ENCODE data around the gene MTFP1.
A peak's percentile ranks its signal among the peaks of the same experiment; 100 is the strongest.
"Not testable (repeated sequence)": the region's sequence is repeated elsewhere in the genome, so short reads cannot be mapped to it uniquely, and the experiment has no call there.

Gene MTFP1

DNA sequence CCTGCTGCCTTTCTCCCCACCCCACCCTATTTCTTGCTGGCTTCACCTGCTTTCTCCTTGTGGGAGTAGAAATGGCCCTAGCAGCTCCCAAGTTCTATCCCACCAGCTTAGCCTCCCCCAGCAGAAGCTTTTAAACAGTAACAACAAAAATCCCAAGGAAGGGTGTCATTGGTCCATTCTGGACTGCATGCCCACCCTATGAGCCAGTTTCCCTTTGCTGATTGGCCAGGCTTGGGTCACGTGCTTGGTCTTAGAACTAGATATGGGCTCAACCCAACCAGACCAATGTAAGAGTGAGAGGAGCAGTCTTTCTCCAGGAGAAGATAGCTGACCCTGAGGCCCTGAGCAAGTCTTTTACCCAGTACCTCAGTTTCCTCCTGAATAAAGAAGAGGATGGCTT, 2.3 kb downstream of the MTFP1 start:
- DNase-seq, result no peak

DNA sequence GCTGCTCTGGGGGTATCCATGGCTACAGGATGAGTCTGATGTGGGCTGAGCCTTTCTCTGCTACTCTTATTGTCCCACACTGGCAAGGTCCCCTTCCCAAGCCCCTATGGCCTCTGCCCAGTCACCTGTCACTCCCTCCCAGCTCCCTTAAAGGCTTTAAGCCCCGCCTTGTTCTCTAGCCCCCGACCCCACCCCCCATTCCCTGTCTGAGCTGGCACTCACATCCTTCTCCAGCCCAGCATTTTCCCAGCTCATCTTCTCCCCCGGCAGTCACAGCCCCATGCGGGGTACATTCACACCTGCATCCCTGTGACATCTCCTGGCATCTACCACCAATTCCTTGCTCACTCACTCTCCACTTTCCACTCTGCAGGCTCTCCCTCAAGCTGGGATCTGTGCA, 4.3 kb downstream of the MTFP1 start:
- DNase-seq, result no peak

DNA sequence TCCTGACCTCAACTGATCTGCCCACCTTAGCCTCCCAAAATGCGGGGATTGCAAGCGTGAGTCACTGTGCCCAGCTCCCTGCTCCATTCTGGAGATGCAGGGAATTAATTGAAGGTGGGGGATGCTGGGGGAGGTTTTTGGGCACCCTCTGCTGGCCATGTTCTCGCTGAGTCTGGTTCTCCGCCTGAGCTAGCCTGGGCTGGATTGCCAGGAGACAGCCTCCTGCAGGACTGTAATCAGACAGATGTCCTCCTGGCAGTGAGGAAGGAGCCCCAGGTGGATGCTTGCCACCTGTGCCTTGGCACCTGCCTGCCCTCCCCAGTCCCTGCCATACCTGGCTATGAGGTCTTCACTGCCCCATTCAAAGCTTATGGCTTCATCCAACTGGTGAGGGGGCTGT, 5.4 kb downstream of the MTFP1 start:
- no peak for DNase-seq

DNA sequence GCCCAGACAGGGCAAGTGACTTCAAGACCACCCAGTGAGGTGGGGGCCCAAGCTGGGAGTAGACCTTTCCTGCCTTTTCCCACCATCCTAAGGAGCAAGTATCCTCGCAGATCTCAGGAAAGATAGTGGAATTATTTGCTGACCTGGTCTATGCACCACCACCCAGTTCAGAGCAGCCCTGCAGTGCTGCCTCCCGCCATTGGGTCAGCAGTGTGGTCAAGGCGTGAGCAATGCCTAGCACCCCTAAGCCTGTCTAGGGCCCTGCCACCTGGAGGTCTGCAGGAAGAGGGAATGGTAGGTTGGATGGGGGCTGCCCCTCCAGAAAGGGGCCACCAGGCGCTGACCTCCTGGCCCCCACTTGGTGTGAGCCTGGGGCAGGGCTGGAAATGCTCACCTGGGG, 6.5 kb downstream of the MTFP1 start:
- DNase-seq, result no peak

DNA sequence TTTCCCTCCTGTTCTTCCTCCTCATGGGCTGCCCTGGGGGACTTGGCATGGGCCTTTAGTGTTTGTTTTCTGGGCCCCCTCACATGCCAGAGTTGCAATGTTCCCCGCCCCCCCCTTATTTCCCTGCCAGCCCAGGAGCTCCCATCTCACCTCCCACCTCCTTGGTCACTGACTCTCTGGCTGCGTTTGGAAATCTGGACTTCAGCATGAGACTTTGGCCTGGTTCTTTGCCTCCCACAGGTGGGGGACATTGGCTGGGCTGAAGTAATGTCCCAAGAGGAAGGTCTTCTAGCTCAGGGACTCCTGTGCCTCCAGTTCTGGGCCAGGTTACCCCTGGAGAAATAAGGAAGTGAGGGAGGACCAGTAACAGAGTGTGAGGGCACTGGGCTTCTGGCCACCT, 7.0 kb downstream of the MTFP1 start:
- no peak for DNase-seq

DNA sequence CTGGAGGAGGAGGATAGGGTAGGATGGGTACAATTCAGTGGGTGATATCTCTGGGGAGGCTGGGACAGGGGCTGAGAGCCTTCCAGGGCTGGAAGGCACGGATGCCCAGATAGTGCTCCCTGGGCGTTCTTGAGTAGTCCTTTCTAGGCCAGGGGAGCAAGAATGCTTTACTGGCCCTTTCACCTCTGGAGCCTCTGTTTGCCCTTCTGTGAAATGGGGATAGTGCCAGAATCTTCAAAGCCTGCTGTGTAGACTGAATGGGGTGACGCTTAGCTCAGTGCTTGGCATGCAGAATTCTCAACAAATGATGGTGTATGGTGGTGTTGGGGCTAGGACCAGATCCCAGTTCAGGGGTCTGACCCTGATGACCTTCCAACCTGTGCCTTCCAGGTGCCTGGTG, 7.7 kb downstream of the MTFP1 start:
- DNase-seq, result no peak

DNA sequence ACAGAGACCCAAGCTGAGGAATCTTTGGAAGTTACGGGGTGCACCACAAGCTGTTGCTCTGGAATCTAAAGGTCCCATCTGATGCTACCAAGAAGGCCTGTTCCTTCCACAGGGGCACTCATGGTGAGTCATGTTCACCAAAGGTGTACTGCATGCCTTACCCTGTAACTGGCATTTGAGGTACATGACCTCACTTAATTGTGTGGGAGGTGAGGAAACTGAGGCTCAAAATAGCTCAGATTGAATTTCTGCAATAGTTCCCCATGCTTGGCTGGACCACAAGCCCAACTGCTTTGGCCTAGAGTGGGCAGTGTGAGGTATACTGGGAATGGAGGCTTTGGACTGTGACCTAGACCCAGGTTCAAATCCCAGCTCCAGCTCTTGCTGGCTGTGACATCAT, 8.2 kb downstream of the MTFP1 start:
- no peak for DNase-seq

DNA sequence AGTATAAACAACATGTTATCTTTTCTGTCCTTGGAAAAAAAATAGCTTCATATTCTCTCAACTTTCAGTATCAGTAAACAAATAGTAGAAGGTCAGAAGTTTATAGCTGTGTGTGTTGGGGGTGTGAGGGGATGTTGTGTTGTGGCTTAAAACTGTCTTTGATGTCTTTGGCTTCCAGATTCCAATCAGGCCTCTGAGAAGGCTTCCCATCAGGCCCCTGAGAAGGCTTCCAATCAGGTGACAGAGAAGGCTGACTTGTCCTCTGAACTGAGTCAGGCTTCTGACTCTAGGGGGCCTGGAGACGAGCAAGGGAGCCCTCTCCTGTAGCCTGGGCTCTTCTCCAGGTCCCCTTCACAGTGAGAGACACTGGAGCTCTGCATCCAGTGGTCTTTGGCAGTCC, 9.3 kb downstream of the MTFP1 start:
- DNase-seq, result no peak

DNA sequence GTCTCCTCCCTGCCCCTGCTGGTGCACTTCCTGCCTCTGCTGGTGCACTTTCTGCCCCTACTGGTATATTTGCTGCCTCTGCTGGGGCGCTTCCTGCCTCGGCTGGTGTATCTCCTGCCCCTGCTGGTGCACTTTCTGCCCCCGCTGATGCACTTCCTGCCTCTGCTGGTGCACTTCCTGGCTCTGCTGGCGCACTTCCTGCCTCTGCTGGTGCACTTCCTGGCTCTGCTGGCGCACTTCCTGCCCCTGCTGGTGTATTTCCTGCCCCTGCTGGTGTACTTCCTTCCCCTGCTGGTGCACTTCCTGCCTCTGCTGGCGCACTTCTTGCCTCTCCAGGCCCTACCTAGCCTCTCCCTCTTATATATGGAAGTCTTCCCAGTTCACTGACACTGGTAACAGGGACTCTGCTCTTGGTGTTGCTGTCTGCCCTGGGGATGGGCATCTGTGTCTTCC, 10.1 kb downstream of the MTFP1 start:
- peak; percentile 39 for DNase-seq

DNA sequence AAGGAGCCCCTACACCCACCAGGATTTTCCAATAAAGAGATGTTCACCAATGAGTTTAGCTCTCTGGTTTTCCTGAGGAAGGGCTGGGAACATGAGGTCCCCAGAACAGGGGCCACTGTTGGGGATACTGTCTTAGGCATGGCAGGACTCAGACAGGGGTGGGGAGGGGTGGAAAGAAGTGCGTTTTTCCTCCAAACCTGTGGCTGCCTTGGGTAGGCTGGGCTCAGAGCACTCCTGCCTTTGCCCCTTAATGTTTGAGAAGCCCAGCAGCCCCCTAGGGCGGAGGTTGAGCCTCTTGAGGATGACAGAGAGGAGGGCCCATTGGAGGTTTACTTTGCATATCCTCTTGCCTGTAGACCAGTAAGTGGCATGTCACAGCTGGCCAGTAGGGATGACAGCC, 10.6 kb downstream of the MTFP1 start:
- no peak for DNase-seq

DNA sequence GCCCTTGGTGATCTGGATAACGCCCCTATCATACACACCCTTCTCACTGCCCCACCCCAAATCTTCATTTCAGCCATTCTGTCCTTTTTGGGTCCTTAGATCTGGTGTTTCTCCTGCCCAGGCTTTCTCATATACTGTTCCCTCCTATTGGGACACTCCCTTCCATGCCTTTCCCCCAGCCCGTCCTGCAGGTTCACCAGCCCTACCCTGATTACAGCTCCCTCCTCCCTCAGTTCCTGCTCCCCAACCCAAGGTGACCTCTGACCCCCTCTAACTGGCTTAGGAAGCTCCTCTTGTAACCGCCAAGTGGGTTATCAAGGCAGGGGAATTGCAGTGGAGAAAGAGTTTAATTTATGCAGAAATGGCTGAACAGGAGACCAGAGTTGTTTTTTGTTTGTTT, 13.0 kb downstream of the MTFP1 start:
- no peak for DNase-seq

DNA sequence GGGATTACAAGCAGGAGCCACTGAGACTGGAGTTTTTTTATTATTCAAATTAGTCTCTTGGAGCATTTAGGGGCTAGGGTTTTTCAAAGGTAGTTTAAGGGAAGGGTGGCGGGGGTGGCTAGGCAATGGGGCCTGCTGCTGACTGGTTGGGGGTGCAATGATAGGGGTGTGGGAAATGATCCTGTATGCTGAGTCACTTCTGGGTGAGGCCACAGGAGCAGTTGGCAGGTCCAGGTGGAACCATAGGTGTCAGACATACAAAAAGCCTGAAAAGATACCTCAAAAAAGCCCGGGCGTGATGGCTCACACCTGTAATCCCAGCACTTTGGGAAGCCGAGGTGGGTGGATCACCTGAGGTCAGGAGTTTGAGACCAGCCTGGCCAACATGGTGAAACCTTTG, 13.7 kb downstream of the MTFP1 start:
- DNase-seq, result no peak

DNA sequence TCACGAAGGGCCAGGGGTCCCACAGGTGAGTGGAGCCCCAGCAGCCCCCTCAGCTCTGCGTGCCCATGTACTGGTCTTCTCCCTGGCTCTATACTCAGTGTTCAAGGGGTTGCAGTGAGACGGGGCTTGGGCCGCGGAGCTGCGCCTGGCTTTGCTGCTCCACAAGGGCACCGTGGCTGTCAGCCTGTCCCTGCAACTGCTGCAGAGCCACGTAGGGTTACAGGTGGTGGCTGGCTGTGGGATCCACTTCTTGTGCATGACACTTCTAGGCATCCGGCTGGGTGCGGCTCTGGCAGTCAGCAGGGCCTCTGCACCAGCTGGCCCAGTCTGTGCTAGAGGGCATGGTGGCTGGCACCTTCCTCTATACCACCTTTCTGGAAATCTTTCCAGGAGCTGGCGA, 14.3 kb downstream of the MTFP1 start:
- no peak for DNase-seq

DNA sequence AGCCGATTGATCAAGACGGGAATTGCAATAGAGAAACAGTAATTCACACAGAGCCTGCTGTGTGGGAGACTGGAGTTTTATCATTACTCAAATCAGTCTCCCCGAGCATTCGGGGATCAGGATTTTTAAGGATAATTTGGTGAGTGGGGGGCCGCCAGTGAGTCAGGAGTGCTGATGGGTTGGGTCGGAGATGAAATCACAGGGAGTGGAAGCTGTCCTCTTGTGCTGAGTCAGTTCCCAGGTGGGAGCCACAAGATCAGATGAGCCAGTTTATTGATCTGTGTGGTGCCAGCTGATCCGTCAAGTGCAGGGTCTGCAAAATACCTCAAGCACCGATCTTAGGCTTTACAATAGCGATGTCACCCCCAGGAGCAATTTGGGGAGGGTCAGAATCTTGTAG, 15.5 kb downstream of the MTFP1 start:
- no peak for DNase-seq

DNA sequence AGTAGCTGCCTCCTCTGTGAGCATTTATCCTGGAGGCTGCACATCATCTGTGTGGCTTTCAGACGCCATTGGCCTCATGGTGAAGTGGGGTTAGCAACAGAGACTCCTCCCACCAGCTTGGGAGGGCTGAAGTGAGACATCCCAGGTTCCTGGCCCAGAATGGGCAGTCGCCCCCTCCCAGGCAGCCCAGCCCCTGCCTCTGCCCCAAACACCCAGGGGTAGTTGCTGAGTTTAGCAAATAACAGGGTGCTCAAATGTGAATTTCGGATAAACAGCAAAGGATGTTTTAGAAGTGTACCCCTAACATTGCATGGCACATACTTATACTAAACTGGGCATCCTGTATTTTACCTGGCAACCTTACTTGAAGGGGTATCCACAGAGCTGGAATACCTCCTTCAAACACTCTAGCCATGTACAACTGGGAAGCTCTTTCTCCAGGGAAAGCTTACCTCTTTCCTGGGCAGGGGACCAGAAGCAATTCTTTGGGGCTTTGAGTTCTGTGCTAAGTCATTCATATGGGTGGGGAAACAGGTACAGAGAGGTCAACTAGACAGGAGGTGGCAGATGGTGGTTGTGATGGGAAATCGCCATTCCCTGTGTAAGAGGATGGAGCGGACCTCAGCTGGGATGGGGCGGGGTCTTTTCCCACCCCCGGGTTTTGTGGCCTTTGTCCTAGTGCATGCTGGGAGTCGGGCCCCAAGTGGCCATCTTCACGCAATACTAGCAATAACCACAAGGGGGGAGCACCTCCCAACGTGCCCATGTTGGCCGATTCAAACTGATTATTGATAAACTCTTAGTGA, 19.3 kb downstream of the MTFP1 start:
- DNase-seq, result no peak

DNA sequence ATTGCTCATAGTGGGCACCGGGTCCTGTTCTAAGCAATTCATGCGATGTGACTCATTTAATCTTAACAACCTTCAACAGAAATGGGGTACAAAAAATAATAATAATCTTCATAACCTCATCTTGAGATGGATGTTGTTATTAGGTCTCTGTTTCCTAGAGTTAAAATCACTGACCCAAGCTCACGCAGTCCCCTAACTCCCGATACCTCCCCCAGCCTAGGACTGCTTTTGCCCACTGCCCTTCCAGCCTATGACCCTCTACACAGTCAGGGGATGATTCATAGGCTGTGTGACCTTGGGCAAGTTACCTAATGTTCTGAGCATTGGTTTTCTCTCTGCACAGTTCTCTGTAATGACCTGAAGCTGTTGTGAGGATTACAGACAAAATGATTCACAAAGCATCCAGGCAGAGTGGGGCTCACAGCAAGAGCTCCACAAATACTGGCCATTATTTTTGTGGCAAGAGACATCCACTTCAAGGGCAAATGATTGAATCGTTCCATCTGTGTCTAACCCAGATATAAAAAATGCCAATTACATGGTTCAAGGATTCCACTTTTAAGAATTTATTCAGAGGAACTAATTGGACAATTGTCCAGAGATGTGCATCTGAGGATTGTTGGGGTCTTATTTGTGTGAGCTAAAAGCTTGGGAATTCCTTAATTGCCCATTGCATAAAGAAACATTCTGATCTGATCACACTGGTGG, 20.0 kb downstream of the MTFP1 start:
- DNase-seq, result no peak

DNA sequence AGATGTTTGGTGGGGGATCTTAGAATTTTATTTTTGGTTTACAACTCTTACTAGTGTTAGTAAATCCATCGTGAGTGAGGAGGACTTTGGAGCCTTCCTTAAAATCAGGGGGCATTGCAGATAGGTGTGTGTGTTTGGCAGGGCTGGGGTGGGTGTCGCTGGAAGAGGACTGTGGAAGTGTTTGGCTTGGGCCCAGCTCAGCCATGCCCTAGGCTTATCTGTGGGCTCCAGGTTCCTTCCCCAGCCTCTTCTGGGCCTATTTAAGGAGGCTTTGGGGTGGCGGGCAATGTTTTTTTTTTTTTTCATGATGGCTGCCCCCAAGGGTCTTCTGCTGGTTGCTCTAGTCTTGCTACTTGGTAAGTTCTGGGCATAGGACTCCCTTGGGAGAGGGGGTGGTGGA, 22.1 kb downstream of the MTFP1 start:
- DNase-seq, result no peak

DNA sequence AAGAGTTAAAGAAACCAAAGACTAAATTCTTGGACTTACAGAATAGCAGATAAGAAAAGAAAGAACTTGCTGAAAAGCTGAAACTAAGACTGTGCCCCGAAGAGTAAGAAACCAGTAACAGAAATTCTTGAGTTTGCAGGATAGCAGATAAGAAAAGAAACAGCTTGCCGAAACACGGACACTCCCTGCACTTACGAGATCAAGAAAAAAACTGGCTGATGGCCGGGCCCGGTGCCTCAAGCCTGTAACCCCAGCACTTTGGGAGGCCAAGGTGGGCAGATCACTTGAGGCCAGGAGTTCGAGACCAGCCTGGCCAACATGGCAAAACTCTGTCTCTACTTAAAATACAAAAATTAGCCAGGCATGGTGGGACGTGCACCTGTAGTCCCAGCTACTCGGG, 25.9 kb downstream of the MTFP1 start:
- DNase-seq, result not testable (repeated sequence)

DNA sequence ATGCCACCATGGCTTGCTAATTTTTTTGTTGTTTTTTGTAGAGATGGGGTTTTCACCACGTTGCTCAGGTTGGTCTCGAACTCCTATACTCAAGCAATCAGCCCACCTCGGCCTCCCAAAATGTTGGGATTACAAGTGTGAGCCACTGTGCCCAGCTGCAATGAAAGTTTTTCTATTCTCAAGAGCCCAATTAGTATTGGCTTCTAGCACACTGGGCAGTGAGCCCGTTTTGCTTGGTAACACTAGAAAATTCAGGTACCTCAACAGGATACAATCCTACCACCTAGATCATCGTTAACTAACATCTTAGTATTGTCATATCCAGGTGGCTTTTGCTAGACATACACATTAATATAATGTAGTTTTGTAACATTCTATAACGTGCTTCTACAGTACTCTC, 27.3 kb downstream of the MTFP1 start:
- no peak for DNase-seq

DNA sequence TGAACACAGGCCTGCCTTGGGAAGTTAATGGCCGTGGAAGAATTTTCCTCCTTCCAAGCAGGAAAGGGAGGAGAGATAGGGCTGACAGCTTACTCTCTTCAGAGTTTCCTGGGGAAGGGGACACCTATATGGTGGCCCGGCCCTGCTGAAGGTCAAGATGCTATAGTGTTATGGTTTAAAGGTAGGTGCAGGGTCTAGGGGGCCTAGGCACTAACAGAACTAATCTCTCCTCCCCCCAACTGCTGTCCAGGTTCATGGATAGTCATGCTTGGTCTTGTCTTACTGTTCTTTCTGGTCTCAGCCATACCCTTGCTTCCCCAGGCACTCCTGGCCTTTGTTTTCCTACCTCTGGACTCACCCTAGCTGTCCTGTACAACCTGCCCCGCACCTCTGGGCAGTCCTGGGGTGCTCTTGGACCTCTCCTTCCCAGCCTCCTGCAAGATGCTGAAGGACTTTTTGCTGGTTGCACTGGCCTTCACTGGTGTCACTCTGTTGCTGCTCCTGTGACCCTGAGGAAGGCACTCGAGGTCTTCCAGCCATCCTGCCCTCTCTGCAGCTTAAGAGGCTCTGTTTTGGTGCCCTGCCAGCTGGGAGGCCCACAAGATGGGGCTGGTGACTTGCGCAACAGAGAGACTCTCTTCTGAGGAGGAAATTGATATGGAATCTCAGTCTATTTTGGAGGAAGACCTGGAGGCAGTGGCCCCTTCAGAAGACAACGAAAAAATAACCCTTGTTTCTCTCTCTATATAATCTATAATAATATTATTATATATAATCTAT, 28.4 kb downstream of the MTFP1 start:
- DNase-seq, result peak; percentile 14

DNA sequence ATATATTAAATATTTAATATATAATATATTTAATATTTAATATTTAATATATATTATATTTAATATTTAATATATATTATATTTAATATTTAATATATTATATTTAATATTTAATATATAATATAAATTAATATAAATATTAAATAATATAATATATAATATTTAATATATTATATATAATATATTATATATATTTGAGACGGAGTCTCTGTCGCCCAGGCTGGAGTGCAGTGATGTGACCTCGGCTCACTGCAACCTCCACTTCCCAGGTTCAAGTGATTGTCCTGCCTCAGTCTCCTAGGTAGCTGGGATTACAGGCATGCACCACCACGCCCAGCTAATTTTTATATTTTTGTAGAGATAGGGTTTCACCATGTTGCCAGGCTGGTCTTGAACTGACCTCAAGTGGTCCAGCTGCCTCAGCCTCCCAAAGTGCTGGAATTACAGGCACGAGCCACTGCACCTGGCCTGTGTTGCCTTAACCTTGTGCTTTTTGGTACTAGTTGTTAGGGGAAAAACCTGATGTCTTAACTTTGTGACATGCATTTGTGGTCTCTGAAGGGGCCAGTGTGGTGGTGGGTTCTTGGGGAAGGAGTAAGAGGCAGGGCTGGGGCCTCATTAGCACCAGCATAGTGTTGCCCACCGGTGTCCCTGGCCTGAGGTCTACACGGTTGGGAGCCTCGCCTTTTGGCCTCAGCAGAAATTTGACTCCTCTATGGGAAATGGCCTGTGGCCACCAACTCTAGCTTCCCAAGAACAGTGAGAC, 29.7 kb downstream of the MTFP1 start:
- DNase-seq, result no peak

DNA sequence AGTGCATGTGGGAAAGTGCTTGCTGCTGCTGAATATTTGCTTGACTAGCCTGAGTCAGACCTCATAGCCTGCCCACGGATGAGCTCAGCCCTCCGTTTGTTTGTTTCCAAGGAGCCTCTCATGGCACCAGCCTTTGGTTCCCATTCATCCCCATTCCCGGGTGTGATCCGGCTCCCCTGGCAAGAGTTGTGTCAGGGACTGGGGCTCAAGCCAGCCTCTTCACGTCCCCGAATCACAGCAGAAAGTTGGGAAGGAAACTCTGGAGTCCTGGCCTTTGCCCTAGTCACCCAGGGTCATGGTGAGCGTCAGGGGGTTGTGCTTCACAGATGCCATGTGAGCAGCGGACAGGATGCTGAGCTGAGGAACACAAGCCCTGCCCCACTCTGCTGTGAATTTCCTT, 32.4 kb downstream of the MTFP1 start:
- DNase-seq, result no peak

All from GF-D8 (cell line).